Lung (tissue), 12 donors: ENCODE results near the gene AP2B1. TPM values are rescaled to one million over a fixed set of nuclear protein-coding genes. Genes with fewer than 3 reads are reported as not detected.

ENCODE experiments used
- ATAC-seq: fragments of 200-7000 bp; cut with Tn5 transposase; one replicate; pipeline ENCODE4 v1.9.1; 2020; ENCODE audit warnings: moderate number of reproducible peaks; ENCODE audit not compliant: insufficient read depth, low FRiP score
- DNase-seq, 3 donors: peaks; one replicate each; pipeline ENCODE4 v3.0.0-alpha.2; 2013 to 2017
- H3K27ac ChIP-seq, 2 donors: one replicate each; pipeline ENCODE4 v1.5.1; 2013; ENCODE audit warnings: mild to moderate bottlenecking in 2 of 2, moderate library complexity in 2 of 2, control low read depth in 1 of 2, inconsistent platforms in 1 of 2, low read depth in 1 of 2, low read length in 1 of 2
- H3K27me3 ChIP-seq, 3 donors: one replicate each; pipeline ENCODE4 v1.5.1; 2013; ENCODE audit warnings: low read length in 2 of 3; ENCODE audit not compliant: control insufficient read depth in 3 of 3, insufficient read depth in 3 of 3
- H3K36me3 ChIP-seq, 4 donors: one replicate each; pipeline ENCODE4 v1.5.1; 2013; ENCODE audit warnings: low read length in 4 of 4, mild to moderate bottlenecking in 1 of 4, moderate library complexity in 1 of 4; ENCODE audit not compliant: control insufficient read depth in 4 of 4, insufficient read depth in 4 of 4
- H3K4me1 ChIP-seq, 5 donors: one replicate each; pipeline ENCODE4 v1.5.1; 2013; ENCODE audit warnings: low read length in 5 of 5, mild to moderate bottlenecking in 2 of 5, moderate library complexity in 1 of 5; ENCODE audit not compliant: control insufficient read depth in 5 of 5, insufficient read depth in 5 of 5
- H3K4me3 ChIP-seq: one replicate; pipeline ENCODE4 v1.5.1; 2013; ENCODE audit warnings: mild to moderate bottlenecking, control low read depth, moderate library complexity
- H3K9ac ChIP-seq, 2 donors: one replicate each; pipeline ENCODE4 v1.5.1; 2013; ENCODE audit warnings: low read length in 2 of 2, control low read depth in 1 of 2; ENCODE audit not compliant: insufficient read depth in 1 of 2
- H3K9me3 ChIP-seq, 4 donors: one replicate each; pipeline ENCODE4 v1.5.1; 2013; ENCODE audit warnings: low read length in 3 of 4, mild to moderate bottlenecking in 1 of 4, moderate library complexity in 1 of 4; ENCODE audit not compliant: control insufficient read depth in 4 of 4, insufficient read depth in 3 of 4
- CTCF ChIP-seq: IDR thresholded peaks from 2 replicates; pipeline ENCODE4 v1.5.1; 2012; ENCODE audit warnings: mild to moderate bottlenecking; ENCODE audit errors: control extremely low read depth, extremely low read depth
- WGBS, 2 donors: extraction: QIAGEN DNeasy Blood & Tissue Kit; methylation state at CpG; one replicate each; pipeline ENCODE4 v1.1.7; 2013; 5-methylcytosine and 5-hydroxymethylcytosine counted together
- polyA plus RNA-seq, 2 donors: library from polyadenylated mRNA; stranded (reverse); fragments of 200-250 nt; gene quantifications; one replicate each; pipeline ENCODE4 v1.2.1, GENCODE V29; 2013
- total RNA-seq, 2 donors: library from RNA; depleted of rRNA in 1 of 2; stranded (reverse); fragments of >200 nt in 1 of 2; gene quantifications; one replicate each; pipeline ENCODE4 v1.2.1, GENCODE V29; 2014 to 2021
- donor health status: control.
- donor health status: control.
- donor health status: Bipolar disorder and iron deficiency.
- donor health status: healthy.
- donor health status: DM: yes; HTN: yes; CAD: no.

Gene AP2B1
- total and polyA plus RNA-seq, 4 donors, result 52.9 to 156 (median 82.4) TPM

DNA sequence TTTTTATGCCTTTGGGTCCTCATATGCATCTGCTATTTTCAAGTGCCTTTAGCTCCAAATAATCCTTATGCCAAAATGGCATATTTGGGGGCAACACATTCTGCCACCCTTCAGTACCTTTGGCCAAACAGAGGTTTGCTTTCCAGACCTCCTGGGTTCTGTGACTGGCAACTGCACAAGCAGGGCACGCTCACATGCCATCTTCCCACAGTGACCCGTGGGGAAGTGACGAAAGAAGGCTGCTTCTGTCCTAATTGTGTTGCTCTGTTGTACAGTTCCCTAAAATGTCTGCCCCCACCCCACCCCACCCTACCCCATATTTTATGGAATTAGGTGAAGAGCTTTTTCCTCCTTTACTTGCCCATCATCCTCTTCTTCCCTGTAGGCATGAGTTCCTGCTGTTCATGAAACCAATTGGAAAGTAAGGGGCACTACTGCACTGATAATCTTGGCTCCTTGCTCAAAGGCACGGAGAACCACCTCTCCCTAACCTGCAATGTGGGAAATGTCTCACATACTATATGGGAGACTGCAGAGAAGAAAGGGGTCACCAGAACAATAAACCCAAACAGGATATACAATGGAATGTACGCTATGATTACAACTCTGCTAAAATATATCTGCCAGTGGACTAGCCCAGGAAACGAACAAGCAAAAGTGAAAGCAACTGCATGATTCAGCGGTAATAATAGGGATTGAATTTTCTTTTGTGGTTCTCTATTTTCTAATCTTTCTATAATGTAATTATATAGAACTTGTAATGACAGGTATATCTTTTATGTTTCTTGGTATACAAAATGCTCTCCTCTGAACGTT is 46.3 kb upstream of the AP2B1 start:
- Histone ChIP-seq H3K36me3 (no peaks in the 10 kb centered on the region), H3K27me3 (peaks cover 0 to 3% (median 0%) of the 10 kb centered on the region in 3 donors), H3K27ac (peak overlapping the region; percentile 33 to 94), H3K9me3 (no peaks in the 10 kb centered on the region), H3K4me3 (peak overlapping the region; percentile 39), H3K9ac (peak overlapping the region in 1 of 2 donors; percentile 27), H3K4me1 (peaks cover 0 to 49% (median 8%) of the 10 kb centered on the region in 5 donors)
- WGBS, 2 donors, result 9 to 20% methylated on average over 8 of the region's 8 CpGs
- no peak for TF ChIP-seq CTCF
- ATAC-seq (peak; percentile 24), DNase-seq (peak in 2 of 3 donors; percentile 71 to 72)

DNA sequence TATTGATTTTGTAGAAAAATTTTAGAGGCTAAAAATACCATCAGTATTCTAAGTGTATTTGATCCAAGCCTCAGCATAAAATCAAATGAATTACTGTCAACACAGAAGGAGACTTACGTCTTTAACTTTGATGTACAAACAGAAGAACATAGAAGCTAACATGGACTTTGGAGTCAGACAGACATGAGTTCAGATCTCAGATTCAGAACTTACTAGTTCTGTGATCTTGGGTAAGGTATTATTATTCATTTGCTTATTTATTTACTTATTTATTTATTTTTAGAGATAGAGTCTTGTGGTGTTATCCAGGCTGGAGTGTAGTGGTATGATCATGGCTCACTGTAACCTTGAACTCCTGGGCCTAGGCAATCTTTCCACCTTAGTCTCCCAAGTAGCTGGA is 45.7 kb upstream of the AP2B1 start:
- Histone ChIP-seq H3K27me3 (peaks cover 0 to 3% (median 0%) of the 10 kb centered on the region in 3 donors), H3K36me3 (no peaks in the 10 kb centered on the region), H3K9ac (peak overlapping the region in 1 of 2 donors; percentile 27), H3K4me1 (peaks cover 0 to 44% (median 8%) of the 10 kb centered on the region in 5 donors), H3K9me3 (no peaks in the 10 kb centered on the region), H3K4me3 (no peak overlapping the region), H3K27ac (peak overlapping the region in 1 of 2 donors; percentile 6)
- TF ChIP-seq CTCF, result no peak
- 10 to 15% methylated on average over 1 of the region's 1 CpG for WGBS, 2 donors
- no peak for ATAC-seq
- no peak for DNase-seq

GRCh38 chr17:35542990-35543389 is 44.1 kb upstream of the AP2B1 start:
- no peak for ATAC-seq
- H3K9ac ChIP-seq, result no peak overlapping the region
- H3K4me1 ChIP-seq, result peaks cover 0 to 38% (median 8%) of the 10 kb centered on the region in 5 donors

More at GRCh38 chr17:35542990-35543389, 44.1 kb upstream of the AP2B1 start:
- no peak overlapping the region for H3K27ac ChIP-seq
- H3K27me3 ChIP-seq, result peaks cover 0 to 3% (median 0%) of the 10 kb centered on the region in 3 donors
- no peak for TF ChIP-seq CTCF
- no peaks in the 10 kb centered on the region for H3K9me3 ChIP-seq
- H3K4me3 ChIP-seq, result no peak overlapping the region
- peak in 1 of 3 donors; percentile 47 for DNase-seq
- no peaks in the 10 kb centered on the region for H3K36me3 ChIP-seq
